Middle frontal gyrus (tissue), 1 donor: Measurements from ENCODE around the gene PGRMC2.

ENCODE experiments used
- DNase-seq: peaks from one replicate; pipeline ENCODE4 v3.0.0-alpha.2; 2015; ENCODE audit warnings: low spot score; ENCODE audit errors: extremely low spot score

The PGRMC2 gene

GRCh38 chr4:128221586-128221985 lies 66.0 kb downstream of the PGRMC2 start:
- no peak for DNase-seq

GRCh38 chr4:128220286-128221235 lies 67.1 kb downstream of the PGRMC2 start:
- DNase-seq, result no peak
